Coronary artery (tissue), 2 donors: ENCODE results near the gene DHX40.
A peak's percentile ranks its signal among the peaks of the same experiment; 100 is the strongest.
"Not testable (repeated sequence)": the region's sequence is repeated elsewhere in the genome, so short reads cannot be mapped to it uniquely, and the experiment has no call there.

Experiments used
- DNase-seq: peaks from one replicate; pipeline ENCODE4 v3.0.0-alpha.2; 2017; ENCODE audit warnings: low spot score
- H3K27ac ChIP-seq, 2 donors: fragments of 200-600 bp; sonication (generic); one replicate each; pipeline ENCODE4 v1.5.1; 2016 to 2019
- H3K4me3 ChIP-seq: fragments of 200-600 bp; sonication (generic); 2 replicates; pipeline ENCODE4 v1.5.1; 2016; ENCODE audit warnings: mild to moderate bottlenecking, moderate library complexity
- TF ChIP-seq, protein P1 (sequence below): fragments of 200-600 bp; sonication (generic); IDR thresholded peaks from one replicate; pipeline ENCODE4 v1.5.1; 2019; ENCODE audit warnings: antibody characterized with exemption

DHX40 gene, protein sequence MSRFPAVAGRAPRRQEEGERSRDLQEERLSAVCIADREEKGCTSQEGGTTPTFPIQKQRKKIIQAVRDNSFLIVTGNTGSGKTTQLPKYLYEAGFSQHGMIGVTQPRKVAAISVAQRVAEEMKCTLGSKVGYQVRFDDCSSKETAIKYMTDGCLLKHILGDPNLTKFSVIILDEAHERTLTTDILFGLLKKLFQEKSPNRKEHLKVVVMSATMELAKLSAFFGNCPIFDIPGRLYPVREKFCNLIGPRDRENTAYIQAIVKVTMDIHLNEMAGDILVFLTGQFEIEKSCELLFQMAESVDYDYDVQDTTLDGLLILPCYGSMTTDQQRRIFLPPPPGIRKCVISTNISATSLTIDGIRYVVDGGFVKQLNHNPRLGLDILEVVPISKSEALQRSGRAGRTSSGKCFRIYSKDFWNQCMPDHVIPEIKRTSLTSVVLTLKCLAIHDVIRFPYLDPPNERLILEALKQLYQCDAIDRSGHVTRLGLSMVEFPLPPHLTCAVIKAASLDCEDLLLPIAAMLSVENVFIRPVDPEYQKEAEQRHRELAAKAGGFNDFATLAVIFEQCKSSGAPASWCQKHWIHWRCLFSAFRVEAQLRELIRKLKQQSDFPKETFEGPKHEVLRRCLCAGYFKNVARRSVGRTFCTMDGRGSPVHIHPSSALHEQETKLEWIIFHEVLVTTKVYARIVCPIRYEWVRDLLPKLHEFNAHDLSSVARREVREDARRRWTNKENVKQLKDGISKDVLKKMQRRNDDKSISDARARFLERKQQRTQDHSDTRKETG

DNA sequence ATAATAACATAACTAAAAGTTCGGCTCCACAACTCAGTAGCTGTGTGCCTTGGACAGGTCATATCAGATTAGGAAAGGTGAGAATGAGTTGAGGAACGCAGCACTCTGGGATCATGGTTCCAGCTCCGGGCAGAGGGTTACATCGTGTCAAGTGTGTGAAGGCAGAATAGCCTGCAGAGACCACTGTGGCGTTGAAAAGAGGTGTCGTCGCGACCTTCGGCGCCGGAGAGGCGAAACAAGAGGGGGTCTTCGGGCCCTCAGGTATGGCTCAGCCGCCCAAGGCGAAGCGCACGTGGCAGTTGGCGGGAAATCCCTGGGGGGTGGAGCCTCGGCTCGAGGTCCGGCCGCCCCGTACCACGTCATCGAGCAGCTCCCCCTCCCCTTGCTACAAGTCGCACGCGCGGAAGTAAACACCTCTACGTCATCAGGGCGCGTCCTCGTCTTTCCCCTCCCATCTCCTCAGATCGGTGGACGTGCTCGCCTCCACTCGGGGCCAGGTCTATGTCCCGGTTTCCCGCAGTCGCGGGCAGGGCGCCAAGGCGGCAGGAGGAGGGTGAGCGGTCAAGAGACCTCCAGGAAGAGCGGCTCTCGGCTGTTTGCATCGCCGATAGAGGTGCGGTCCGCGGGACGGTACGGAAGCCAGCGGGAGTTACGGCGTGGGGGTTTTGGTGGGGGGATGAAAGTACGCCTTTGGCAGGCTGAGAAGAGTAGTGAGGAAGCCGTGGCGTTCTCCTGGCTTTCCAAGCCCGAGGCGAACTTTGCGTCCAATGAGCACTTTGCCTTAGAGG lies at the start of gene DHX40:
DHX40 (plus strand) TSS at position 440 of the 788 bp plus-strand sequence; CDS start at position 502, 62 bp downstream.
- TF ChIP-seq, protein P1, sequence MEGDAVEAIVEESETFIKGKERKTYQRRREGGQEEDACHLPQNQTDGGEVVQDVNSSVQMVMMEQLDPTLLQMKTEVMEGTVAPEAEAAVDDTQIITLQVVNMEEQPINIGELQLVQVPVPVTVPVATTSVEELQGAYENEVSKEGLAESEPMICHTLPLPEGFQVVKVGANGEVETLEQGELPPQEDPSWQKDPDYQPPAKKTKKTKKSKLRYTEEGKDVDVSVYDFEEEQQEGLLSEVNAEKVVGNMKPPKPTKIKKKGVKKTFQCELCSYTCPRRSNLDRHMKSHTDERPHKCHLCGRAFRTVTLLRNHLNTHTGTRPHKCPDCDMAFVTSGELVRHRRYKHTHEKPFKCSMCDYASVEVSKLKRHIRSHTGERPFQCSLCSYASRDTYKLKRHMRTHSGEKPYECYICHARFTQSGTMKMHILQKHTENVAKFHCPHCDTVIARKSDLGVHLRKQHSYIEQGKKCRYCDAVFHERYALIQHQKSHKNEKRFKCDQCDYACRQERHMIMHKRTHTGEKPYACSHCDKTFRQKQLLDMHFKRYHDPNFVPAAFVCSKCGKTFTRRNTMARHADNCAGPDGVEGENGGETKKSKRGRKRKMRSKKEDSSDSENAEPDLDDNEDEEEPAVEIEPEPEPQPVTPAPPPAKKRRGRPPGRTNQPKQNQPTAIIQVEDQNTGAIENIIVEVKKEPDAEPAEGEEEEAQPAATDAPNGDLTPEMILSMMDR = no peak
- Histone ChIP-seq H3K4me3 (peak within 1 kb of the TSS; percentile 87), H3K27ac (peak within 1 kb of the TSS; percentile 90 to 91)
- peak; percentile 96 for DNase-seq

DNA sequence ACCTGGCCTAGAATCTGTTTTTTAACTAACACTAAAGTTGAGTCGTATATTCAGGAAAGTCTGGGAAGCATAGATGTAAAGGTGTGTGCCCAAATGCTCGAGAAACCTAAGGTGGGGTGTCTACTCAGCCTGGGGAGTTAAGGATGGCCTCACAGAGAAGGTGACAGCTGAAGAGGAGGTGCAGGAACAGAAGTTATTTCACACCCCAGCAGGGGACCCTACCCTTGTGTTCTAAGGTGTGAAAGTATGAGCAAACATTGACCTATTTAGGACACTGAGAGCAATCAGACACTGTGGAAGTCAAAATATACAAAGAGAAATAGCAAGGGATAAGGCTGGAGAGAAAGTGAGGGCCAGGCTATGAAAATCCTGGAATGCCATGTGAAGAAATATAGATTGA lies 49.0 kb upstream of the DHX40 start:
- no peak for DNase-seq
- no peak overlapping the region for H3K27ac ChIP-seq
- TF ChIP-seq, protein P1 = no peak
- no peak overlapping the region for H3K4me3 ChIP-seq

DNA sequence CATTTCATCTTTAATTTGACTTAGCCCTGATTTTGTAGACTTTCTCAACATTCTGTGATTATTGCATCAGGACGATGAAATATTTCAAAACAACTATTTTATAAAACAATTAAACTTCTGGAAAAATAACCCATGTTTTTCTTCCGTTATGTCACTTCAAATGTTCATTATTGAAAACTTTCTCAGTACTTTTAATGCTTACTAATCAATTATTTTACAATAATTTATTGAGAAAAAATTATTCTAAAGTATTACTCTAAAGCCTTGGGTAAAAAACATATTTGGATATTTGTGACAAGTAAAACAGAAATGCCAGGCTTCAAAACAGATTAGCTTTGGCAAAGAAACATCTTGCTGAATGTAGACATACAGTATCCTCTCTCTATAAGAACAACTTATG lies 46.3 kb upstream of the DHX40 start:
- H3K4me3 ChIP-seq = no peak overlapping the region
- no peak overlapping the region for H3K27ac ChIP-seq
- TF ChIP-seq, protein P1 = no peak
- DNase-seq = no peak

DNA sequence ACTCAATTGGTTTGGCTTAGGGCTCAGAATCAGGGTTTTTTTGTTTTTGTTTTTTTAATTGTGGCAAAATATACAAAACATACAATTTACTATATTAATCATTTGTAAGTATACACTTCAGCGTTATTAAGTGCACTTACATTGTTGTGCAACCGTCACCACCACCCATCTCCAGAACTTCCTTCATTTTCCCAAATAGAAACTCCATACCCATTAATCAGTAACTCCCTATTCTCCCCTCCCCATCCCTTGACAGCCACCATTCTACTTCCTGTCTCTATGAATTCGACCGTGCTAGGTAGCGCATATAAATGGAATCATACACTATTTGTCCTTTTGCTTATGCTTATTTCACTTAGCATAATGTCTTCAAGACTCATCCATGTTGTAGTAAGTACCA lies 45.2 kb upstream of the DHX40 start:
- DNase-seq = no peak
- Histone ChIP-seq H3K4me3 (no peak overlapping the region), H3K27ac (no peak overlapping the region)
- TF ChIP-seq, protein P1 = no peak

DNA sequence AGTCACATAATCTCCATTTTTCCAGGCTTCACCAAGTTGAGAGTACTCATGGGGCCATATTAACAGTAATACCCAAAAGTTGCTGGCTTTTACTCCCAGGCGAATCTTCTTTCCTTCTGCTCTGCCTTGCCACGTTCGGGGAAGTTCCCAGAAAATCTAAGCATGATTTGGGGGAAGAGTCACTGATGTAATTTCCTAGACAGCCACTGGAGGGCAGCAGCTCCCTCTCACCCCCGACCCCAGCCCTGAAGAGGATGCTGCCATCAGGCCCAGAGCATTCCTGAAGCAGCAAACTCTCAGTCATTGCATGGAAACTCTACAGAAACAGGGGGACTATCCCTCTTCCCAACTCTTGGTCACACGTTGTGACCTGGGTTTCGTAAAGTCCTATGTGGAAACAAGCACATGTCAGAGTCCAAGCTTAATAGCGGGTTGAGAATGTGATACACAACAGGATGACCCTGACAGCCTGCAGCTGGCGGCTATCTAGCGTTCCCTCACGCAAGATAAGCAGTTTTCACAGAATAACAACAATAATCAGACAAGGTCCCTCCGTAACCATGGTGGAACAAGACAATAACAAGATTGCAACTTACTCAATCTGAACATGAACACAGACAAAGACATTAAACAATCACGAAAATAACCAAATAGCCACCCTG lies 43.8 kb upstream of the DHX40 start:
- DNase-seq = no peak
- H3K27ac ChIP-seq = no peak overlapping the region
- TF ChIP-seq, protein P1 = peak; percentile 93
- no peak overlapping the region for H3K4me3 ChIP-seq

DNA sequence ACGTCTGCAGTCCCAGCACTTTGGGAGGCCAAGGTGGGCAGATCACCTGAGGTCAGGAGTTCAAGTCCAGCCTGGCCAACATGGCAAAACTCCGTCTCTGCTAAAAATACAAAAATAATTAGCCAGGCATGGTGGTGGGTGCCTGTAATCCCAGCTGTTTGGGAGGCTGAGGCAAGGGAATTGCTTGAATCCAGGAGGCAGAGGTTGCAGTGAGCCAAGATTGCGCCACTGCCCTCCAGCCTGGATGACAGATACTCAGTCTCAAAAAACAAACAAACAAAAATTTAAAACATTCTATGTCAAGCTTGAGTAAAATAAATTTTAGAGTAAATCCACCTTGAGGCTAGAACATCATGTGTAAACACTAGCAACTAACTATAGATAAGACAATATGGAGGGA lies 40.5 kb upstream of the DHX40 start:
- H3K27ac ChIP-seq, H3K4me3 ChIP-seq, DNase-seq: not testable (repeated sequence)
